ENCODE results near the gene NOXRED1. TPM values are rescaled to one million over a fixed set of nuclear protein-coding genes. Genes with fewer than 3 reads are reported as not detected.

Gene NOXRED1
- total and polyA plus RNA-seq, 10 of the 15 experiments (the other 5 are each of a cell fraction or from before 2014, with no cell fraction given): 0.06 to 0.62 (median 0.14) TPM

- FAIRE-seq (peak; percentile 57), DNase-seq (ENCODE audit: low read depth, low spot score) (peak; percentile 53), ATAC-seq (peak; percentile 94)
- in situ Hi-C loops (cut with MboI) (no loop called here), intact Hi-C loops (cut with micrococcal nuclease; ENCODE audit: unreplicated experiment) (loop anchor here (2.0 kb wide), 1 partner anchor 82 kb away; the partner anchor contains the start of gene AHSA1)
- Histone ChIP-seq H3K4me2 (ENCODE audit: control insufficient read depth, insufficient read depth) (peak within 1 kb of the TSS; percentile 86), H3K4me3 (peak within 1 kb of the TSS; percentile 83), H3K9me3 (replicated peaks; ENCODE audit: control insufficient read depth, insufficient read depth, low read length) (no peaks in the 10 kb centered on the region), H2AFZ (ENCODE audit: control insufficient read depth, low read depth, low read length) (peak within 1 kb of the TSS; percentile 99), H3K27me3 (replicated peaks in 1 of 2; ENCODE audit: control insufficient read depth in 2 of 2, insufficient read depth in 2 of 2, low read length in 1 of 2) (no peaks in the 10 kb centered on the region), H3K9ac (ENCODE audit: control insufficient read depth, insufficient read depth, low read length) (peak within 1 kb of the TSS; percentile 95), H3K4me1 (ENCODE audit: control insufficient read depth, insufficient read depth, low read length) (peaks cover 15% of the 10 kb centered on the region), H3K36me3 (ENCODE audit: control insufficient read depth in 2 of 2, insufficient read depth in 2 of 2, low read length in 1 of 2) (no peaks in the 10 kb centered on the region), H3K79me2 (ENCODE audit: control insufficient read depth, insufficient read depth, low read length) (peaks cover 45% of the 10 kb centered on the region), H3K27ac (ENCODE audit: control insufficient read depth, insufficient read depth) (peak within 1 kb of the TSS; percentile 89), H4K20me1 (ENCODE audit: control insufficient read depth, insufficient read depth) (no peaks in the 10 kb centered on the region)
- WGBS (ENCODE audit: insufficient coverage, insufficient replicate concordance, low lambda C conversion rate, missing lambda C conversion rate): 1% methylated on average over 63 of the region's 69 CpGs
- SMC1A ChIA-PET (ENCODE audit: uncharacterized antibody, unreplicated experiment): interaction anchor here (0.8 to 1.4 kb wide), 7 partner anchors 9 to 235 kb away, joined by 3 to 8 read pairs (median 4); partner anchors contain the start of gene GSTZ1
- POLR2A ChIA-PET: interaction anchor here (0.5 to 1.4 kb wide), 6 partner anchors 11 to 228 kb away, joined by 3 to 7 read pairs (median 4); partner anchors contain the start of genes AHSA1, GSTZ1 and POMT2
- BruUV-seq (replicated peaks): no TSS peak
- CTCF ChIA-PET: interaction anchor here (0.6 to 1.8 kb wide), 6 partner anchors 14 to 278 kb away, joined by 3 to 10 read pairs (median 7); partner anchors contain the start of gene GSTZ1
- RAD21 ChIA-PET (ENCODE audit: unreplicated experiment): interaction anchor here (0.7 to 1.8 kb wide), 10 partner anchors 11 to 231 kb away, joined by 3 to 21 read pairs (median 4); partner anchors contain the start of genes GSTZ1, POMT2 and VIPAS39
- TF ChIP-seq TARDBP (IDR thresholded peaks at IDR 0.05; ENCODE audit: borderline replicate concordance) (no peak), MEF2B (IDR thresholded peaks at IDR 0.05; ENCODE audit: partially characterized antibody, poor library complexity, severe bottlenecking) (peak; percentile 58), BMI1 (IDR thresholded peaks at IDR 0.05; ENCODE audit: borderline replicate concordance) (peak; percentile 93), PML (IDR thresholded peaks at IDR 0.05; ENCODE audit: low read length) (no peak), FOS (IDR thresholded peaks at IDR 0.05; ENCODE audit: borderline replicate concordance, extremely low read depth, insufficient read length) (no peak), ZBTB33 (IDR thresholded peaks at IDR 0.05) (no peak), RELA (IDR thresholded peaks at IDR 0.05; ENCODE audit: borderline replicate concordance, partially characterized antibody) (no peak), HDGF (IDR thresholded peaks at IDR 0.05) (no peak), CBFB (IDR thresholded peaks at IDR 0.05; ENCODE audit: low read depth) (no peak)
- TF ChIP-seq, protein P1, sequence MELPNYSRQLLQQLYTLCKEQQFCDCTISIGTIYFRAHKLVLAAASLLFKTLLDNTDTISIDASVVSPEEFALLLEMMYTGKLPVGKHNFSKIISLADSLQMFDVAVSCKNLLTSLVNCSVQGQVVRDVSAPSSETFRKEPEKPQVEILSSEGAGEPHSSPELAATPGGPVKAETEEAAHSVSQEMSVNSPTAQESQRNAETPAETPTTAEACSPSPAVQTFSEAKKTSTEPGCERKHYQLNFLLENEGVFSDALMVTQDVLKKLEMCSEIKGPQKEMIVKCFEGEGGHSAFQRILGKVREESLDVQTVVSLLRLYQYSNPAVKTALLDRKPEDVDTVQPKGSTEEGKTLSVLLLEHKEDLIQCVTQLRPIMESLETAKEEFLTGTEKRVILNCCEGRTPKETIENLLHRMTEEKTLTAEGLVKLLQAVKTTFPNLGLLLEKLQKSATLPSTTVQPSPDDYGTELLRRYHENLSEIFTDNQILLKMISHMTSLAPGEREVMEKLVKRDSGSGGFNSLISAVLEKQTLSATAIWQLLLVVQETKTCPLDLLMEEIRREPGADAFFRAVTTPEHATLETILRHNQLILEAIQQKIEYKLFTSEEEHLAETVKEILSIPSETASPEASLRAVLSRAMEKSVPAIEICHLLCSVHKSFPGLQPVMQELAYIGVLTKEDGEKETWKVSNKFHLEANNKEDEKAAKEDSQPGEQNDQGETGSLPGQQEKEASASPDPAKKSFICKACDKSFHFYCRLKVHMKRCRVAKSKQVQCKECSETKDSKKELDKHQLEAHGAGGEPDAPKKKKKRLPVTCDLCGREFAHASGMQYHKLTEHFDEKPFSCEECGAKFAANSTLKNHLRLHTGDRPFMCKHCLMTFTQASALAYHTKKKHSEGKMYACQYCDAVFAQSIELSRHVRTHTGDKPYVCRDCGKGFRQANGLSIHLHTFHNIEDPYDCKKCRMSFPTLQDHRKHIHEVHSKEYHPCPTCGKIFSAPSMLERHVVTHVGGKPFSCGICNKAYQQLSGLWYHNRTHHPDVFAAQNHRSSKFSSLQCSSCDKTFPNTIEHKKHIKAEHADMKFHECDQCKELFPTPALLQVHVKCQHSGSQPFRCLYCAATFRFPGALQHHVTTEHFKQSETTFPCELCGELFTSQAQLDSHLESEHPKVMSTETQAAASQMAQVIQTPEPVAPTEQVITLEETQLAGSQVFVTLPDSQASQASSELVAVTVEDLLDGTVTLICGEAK (IDR thresholded peaks at IDR 0.05; ENCODE audit: borderline replicate concordance): peak; percentile 94
- TF ChIP-seq, protein P2, sequence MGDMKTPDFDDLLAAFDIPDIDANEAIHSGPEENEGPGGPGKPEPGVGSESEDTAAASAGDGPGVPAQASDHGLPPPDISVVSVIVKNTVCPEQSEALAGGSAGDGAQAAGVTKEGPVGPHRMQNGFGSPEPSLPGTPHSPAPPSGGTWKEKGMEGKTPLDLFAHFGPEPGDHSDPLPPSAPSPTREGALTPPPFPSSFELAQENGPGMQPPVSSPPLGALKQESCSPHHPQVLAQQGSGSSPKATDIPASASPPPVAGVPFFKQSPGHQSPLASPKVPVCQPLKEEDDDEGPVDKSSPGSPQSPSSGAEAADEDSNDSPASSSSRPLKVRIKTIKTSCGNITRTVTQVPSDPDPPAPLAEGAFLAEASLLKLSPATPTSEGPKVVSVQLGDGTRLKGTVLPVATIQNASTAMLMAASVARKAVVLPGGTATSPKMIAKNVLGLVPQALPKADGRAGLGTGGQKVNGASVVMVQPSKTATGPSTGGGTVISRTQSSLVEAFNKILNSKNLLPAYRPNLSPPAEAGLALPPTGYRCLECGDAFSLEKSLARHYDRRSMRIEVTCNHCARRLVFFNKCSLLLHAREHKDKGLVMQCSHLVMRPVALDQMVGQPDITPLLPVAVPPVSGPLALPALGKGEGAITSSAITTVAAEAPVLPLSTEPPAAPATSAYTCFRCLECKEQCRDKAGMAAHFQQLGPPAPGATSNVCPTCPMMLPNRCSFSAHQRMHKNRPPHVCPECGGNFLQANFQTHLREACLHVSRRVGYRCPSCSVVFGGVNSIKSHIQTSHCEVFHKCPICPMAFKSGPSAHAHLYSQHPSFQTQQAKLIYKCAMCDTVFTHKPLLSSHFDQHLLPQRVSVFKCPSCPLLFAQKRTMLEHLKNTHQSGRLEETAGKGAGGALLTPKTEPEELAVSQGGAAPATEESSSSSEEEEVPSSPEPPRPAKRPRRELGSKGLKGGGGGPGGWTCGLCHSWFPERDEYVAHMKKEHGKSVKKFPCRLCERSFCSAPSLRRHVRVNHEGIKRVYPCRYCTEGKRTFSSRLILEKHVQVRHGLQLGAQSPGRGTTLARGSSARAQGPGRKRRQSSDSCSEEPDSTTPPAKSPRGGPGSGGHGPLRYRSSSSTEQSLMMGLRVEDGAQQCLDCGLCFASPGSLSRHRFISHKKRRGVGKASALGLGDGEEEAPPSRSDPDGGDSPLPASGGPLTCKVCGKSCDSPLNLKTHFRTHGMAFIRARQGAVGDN (IDR thresholded peaks at IDR 0.05): peak; percentile 62; the same call in 1 of the 2 replicates
- TF ChIP-seq, protein P3, sequence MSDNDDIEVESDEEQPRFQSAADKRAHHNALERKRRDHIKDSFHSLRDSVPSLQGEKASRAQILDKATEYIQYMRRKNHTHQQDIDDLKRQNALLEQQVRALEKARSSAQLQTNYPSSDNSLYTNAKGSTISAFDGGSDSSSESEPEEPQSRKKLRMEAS (IDR thresholded peaks at IDR 0.05; ENCODE audit: low read depth, low read length): no peak; the same call in 1 of the 2 replicates
Observed at GRCh38 chr14:77376771-77377501, 46.4 kb downstream of the NOXRED1 start, which contains the start of the genes SAMD15 and TMED8. Gene SAMD15 (plus strand): TSS chr14:77377379. CDS start chr14:77377419, 40 bp downstream. Gene TMED8 (minus strand): TSS chr14:77377094. CDS start chr14:77377053, 41 bp downstream.

Data from GM12878 (cell line).